ENCODE data around the gene PARVB.

The PARVB gene

GRCh38 chr22:44063462-44064371, 39.6 kb downstream of the PARVB start:
- DNase-seq, result no peak

- no peak for DNase-seq
These were observed 42.9 kb downstream of the PARVB start for GRCh38 chr22:44067033-44067432.

- no peak for DNase-seq
These were observed 43.8 kb downstream of the PARVB start for GRCh38 chr22:44067901-44068300.

DNA sequence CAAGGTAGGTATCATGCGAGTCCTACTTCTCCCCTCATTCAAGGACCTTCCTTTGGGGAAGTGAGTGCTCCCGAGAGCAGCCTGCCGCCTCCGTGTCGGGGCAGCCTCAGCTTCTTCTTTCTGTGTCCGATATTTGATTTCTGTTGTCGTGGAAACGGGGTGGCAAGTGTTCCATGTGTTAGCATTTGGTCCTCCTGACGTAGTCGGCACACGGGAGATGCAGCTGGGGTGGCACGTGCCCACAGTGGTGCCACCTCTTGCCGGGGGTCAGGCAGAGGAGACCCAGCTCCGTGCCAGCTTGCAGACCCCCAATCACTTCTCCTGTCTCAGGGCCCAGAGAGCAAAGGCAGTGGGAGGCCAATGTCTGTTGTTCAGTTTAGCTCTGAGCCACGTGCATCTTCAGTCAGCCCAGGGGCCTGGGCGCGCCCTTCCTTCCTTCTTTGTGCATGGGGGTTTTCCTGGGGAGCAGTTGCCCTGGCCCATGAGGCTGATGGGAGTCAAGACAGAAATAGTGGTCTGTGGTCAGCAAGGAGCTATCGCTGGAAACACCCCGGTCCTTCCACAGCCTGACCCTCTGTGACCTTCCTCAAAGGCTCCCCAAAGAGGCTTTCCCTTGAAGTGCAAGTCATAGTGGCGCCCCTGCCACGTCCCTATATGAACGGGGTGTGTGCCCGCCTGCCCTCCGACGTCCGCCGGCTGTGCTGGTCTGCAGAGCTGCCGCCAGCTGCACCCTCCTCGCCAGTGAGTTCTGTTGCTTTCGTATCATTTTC, 44.5 kb downstream of the PARVB start:
- no peak for DNase-seq

DNA sequence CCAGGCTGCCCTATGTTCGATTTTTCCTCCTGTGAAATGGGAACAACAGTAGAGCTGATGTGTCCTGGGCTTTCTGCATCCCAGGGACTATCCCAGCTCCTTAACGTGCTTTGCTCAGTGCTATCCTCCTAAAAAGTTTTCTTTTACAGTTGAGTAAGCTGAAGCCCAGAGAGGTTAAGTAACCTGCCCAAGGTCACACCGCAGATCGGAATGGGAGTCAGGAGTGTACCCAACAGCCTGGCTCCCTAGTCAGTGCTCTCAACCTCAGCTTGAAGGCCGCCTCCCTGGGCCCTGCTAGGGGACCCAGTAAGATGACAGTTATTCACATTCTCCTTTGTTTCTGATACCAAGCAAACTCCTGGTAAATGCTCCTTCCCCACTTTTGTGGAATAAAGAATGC, 45.9 kb downstream of the PARVB start:
- no peak for DNase-seq

- DNase-seq, result no peak
These were observed 47.8 kb downstream of the PARVB start for GRCh38 chr22:44071781-44072326.

- DNase-seq, result no peak
These were observed 50.4 kb downstream of the PARVB start for GRCh38 chr22:44074337-44074984.

DNA sequence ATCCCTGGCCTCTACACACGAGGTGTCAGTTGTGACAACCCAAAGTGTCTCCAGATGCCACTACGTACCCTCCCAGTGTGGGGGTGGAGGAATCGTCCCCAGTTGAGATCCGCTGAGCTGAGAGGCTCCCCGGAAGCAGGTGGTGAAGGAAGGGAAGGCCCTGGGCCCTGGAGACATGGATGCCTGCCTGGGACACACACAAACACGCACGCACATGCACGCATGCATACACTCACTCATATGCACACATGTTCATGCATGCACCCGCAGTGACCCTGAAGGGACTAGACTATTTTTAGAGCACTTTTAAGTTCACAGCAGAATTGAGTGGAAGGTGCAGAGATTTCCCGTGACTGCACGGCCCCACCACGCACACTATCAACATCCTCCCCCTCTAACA, 50.9 kb downstream of the PARVB start:
- DNase-seq, result no peak

DNA sequence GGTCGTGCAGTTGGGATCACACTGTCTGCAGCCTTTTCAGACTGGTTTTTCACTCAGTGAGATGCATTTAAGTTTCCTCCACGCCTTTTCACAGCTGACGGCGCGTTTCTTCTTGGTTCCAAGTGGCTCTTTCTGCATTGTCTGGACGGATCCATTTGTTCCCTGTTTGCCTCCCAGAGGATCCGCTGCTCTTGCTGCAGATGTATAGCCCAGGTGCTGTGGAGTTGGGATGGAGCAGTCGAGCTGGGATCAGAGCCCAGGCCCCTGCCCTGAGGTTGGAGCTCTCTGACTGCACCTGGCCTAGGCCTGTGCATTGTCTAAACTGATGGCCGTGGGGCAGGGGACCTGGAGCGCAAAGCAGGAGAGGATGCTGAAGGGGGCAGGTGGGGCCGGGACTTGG, 51.6 kb downstream of the PARVB start:
- DNase-seq, result no peak

GRCh38 chr22:44076825-44077224, 52.7 kb downstream of the PARVB start:
- DNase-seq, result no peak

GRCh38 chr22:44080936-44081861, 57.1 kb downstream of the PARVB start:
- peak; percentile 84 for DNase-seq

DNA sequence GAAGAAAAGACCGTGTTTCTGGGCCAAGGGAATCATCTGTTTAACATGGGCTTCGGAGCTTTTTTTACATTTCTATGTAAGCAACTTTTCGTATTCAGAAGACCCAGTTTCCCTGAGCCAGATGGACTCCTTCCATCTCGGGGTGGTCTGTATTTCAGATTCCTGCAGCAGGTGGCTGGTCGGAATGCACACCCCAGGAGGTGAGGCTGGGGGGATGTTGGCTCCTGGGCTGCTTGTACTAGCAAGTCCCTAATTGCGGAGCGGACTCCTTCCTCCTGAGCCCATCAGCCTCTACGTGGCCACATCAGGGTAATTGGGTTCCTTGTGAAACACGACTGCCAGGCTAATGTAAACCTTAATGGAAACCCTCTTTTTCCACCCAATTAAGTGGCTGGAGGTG, 58.7 kb downstream of the PARVB start:
- DNase-seq, result no peak

DNA sequence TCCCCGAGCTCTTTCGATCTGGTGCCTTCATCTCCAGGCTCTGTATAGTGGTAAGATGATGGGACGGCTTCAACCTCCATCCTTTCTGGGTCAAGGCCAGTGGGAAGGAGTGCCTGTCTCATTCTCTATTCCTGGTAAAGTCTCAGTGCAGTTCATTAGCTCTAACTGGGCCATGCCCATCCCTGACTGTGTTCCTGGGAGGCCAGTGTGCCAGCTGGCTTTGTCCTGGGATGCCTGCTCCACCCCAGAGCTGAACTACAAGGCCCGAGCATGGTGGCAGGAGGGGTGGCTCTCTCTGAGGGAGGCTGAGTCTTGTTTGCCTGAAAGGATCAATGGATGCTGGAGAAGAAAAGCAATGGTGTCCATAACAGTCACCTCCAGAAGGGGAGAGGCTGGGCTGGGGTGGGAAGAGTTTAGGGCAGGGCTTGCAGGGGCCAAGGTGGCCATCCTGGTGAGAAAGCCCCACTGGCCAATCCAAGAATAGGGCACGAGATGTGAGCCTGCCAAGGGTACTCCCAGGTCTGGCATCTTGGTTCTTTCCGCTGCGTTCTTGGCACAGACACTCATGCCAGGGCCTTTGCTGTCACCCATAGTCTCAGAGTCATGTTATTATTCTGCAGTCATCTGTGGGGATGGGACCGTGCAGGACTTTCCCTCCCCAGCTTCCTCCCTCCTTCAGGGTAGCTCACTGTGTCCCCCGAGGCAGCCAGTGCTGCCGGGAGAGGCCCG, 60.1 kb downstream of the PARVB start:
- DNase-seq, result no peak

- DNase-seq, result peak; percentile 1
These were observed 61.7 kb downstream of the PARVB start for GRCh38 chr22:44085743-44086270.

DNA sequence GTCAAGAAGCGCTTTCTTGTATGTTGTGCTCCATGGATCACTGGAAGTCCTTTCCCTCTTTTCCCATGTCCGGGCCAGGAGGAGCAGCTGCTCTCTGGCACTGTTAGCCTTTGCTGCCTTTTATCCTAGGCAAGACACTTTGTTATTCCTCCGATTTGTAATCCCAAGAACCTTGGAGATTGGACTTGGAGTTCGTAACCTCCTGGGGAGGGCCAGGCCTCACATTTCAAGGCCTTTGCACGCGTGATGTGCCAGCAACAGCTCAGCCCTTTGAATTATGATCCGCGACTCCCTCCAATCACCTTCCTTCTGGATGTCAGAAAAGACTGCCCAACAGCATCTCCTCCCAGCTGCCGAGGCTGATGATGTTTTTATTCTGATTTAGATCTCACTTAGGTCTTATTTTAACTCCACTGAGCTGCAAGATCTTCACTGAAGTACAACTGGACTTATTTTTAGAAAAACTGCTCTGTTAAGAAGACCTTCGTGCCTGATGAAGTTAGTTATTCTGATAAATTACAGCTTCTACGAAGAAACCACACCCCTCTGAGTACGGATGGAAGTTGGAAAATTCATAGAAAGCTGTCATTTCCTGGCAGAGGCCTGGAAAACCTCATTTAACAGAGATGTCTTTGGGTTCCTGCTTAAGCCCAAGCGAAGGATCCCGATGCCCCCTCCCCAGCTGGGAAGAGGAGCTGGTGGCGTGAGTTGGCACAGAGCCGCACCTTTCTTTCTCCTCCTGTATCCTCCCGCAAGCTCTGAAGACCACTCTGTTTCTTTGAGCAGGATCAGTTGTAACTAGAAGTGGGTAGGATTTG, 62.4 kb downstream of the PARVB start:
- DNase-seq, result no peak

DNA sequence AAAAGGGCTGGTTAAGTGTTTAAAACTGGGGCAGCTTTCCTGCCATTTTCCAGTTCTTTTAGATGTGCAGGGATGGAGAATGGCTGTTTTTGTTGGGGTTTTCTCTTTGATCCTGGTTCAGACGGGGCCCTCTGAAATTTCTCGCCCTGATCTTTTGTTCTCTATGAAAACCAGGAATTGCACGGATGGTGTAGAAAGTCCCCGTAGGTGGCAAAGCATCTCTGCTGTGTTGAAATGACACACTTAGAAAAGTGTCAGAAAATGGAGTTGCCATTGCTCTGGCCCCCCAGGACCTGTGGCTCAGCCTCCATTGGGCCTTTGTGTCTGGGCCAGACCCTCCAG, 63.0 kb downstream of the PARVB start:
- DNase-seq, result no peak

DNA sequence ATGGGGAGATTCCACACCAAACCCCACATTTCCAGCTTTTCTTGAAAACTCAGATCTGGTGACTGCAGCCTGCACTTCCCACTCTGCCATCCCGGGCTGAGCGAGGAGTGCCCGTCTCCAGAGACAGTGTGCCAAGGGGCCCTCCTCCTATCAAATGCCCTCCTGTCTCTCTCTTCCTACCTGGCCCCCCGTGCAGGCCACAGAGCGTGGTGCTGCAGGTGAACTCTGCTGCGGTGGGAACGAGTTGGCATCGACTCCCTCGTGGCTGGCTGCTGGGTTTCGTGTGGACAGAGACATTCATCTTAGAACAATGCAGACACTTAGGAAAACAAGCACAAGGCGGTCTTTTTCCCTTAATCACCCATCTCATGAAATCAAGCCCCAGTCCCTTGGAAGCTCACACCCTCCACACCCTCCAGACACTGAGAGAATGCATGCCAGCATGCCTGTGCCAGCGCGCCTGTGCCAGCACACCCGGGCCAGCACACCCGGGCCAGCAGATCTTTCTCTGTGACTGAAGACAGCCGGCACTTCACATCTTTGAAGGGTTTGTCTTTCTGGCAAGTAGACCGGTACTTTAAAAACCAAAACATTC, 65.0 kb downstream of the PARVB start:
- no peak for DNase-seq

DNA sequence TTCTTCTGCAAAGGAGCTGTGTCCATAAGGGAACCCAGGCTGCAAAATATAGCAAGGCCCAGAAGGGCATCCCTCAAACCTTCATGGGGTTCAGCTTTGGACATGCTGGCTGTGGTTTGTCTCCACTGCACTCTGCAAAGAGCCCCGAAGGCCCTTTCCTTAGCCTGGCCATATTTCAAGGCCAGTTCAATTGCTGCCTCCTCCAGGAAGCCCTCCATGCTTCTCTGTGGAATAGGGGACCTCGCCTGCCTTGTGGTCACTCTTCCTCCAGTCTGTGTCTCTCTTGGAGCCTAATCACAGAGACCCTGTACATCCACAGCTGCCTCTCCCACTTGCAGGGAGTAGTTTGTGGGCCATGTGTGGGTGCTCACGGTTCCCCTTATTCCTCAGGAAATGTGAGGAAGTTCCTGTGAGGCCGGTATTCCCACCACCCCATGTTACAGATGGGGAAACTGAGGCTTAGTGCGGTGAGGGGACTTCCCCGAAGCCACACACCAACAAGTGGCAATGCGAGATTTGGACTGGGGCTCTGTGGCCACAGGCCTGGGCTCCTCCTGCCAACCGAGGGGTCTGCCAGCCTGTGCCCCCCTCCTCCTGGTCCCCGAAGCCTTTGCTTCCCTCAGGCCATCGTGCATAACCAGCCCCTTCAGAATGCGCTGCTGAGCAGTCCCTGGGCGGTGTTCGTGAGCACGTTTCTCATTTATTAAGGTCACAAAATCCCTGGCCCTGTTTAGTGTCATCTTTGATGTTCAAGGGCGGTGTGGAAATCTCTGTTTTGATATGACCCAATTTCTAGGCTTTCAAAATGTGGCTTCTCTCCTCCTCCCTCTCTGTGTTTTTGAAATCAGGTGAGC, 65.8 kb downstream of the PARVB start:
- no peak for DNase-seq

DNA sequence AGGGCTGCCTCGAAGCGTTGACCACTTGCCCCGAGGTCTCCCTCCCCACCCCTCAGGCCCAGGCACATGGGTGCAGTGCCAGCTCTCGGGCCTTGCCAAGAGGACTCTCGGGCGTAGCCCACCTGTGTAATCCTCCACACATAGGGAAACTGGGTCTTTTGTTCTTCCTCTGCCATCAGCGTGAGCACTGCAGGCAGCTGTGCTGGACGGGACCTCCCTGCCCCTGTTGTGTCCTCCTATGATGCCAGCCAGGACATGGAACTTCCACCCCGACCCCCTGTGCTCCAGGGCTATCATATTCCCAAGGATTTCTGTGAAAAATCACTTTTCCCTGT, 66.4 kb downstream of the PARVB start:
- no peak for DNase-seq

Measured in NCI-H1436 treated with DMSO at 0.1 percent for 48 hours (cell line).